Mononuclear cell (primary cell): ENCODE results near the gene NLRP14. TPM values are rescaled to one million over a fixed set of nuclear protein-coding genes. Genes with fewer than 3 reads are reported as not detected.

Experiments
- H3K27me3 ChIP-seq: 2 replicates; pipeline ENCODE4 v1.6.0; 2011; ENCODE audit warnings: low read length, control low read depth; ENCODE audit not compliant: insufficient read depth
- H3K4me1 ChIP-seq: 2 replicates; pipeline ENCODE4 v1.5.1; 2011; ENCODE audit warnings: mild to moderate bottlenecking, low read length, control low read depth; ENCODE audit not compliant: insufficient read depth
- H3K4me3 ChIP-seq: 2 replicates; pipeline ENCODE4 v1.5.1; 2011; ENCODE audit warnings: mild to moderate bottlenecking, low read length, moderate library complexity
- H3K9me3 ChIP-seq: 2 replicates; pipeline ENCODE4 v1.5.1; 2011; ENCODE audit warnings: low read depth, mild to moderate bottlenecking, control low read depth, low read length
- total RNA-seq: library from RNA; depleted of rRNA; stranded (reverse); fragments of >200 nt; gene quantifications from one replicate; pipeline ENCODE4 v1.2.3, GENCODE V29; 2012

Gene NLRP14
- total RNA-seq, 1 donor = under 0.01 TPM

GRCh38 chr11:7028141-7028540 is 7.9 kb downstream of the NLRP14 start:
- Histone ChIP-seq H3K4me1 (no peaks in the 10 kb centered on the region), H3K27me3 (peaks cover 9% of the 10 kb centered on the region), H3K4me3 (no peak overlapping the region), H3K9me3 (no peaks in the 10 kb centered on the region)

DNA sequence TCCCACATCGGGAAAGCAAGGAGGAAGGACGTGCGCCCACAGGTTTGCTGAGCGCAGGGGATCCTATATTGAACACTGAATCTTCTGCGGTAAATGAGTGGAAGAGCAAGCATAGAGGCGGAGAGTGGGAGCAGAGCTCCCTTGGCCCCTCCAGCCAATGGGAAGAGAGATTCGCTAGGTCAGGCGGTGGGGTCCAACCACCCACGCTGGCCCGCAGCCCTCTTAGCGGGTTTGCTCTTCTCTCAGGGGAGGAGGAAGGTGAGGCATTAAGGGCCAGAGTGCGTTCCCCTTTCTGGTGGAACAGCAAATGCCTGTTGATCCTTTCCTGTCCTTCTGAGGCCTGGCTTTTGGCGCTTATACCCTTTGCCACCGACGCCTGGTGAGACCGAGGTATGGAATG is 10.6 kb downstream of the NLRP14 start:
- Histone ChIP-seq H3K9me3 (no peaks in the 10 kb centered on the region), H3K4me3 (no peak overlapping the region), H3K27me3 (no peaks in the 10 kb centered on the region), H3K4me1 (no peaks in the 10 kb centered on the region)

DNA sequence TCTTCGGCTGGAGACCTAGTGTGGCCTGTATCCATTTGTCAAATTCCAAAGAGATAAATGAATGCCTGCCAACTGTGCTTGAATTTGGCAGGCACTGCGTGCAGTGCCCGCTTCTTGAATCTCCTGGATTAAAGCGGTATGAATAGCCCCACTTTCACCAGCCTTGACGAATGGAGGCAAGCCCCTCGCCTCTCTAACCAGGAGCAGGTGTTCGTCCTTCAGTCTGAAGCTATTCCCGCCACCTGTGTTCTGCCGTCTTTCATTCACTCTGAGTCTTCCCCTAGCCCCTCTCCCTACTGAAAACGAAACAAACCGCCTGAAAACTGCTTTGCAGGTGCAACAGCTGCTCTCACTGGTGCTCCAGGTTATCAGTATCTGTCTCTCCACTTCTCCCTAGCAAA is 11.2 kb downstream of the NLRP14 start:
- no peaks in the 10 kb centered on the region for H3K27me3 ChIP-seq
- H3K4me3 ChIP-seq = no peak overlapping the region
- no peaks in the 10 kb centered on the region for H3K4me1 ChIP-seq
- H3K9me3 ChIP-seq = no peaks in the 10 kb centered on the region

DNA sequence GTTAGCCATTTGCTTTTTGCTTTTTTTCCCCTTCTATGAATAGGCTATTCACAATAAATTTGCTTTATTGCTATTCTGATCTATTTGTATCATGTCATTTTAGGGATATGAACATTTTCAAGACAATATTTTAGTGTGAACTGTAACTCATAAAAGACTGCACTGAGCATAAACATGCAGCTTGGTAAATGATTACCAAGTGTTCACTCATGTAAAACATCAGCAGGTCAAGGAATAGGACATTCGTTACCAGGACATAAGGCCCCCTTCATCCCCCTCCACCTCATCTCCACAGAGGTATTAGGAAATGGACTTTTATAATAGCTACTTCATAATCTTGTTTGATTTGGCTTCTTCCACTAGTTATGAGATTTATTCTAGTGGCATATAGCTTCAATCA is 12.4 kb downstream of the NLRP14 start:
- no peaks in the 10 kb centered on the region for H3K9me3 ChIP-seq
- no peaks in the 10 kb centered on the region for H3K4me1 ChIP-seq
- H3K27me3 ChIP-seq = no peaks in the 10 kb centered on the region
- H3K4me3 ChIP-seq = no peak overlapping the region

DNA sequence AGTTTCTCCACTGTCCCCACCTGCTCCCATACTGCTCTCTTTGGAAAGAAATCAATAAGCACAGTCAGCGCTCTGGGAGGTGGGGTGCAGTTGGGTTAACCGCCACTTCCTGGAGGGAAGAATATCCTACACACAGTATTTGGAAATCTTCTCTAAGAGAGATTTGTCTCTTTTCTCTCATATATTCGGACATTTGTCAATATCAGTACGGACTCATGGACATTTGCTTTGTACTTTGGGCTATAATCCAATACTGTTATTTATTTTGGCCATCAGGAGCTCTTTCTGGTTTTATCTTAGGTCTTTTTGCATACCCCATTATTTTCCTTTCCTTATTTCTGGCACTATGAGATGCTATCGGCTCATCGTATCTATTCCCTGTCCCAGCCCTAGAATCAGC is 13.7 kb downstream of the NLRP14 start:
- Histone ChIP-seq H3K4me1 (no peaks in the 10 kb centered on the region), H3K4me3 (no peak overlapping the region), H3K9me3 (no peaks in the 10 kb centered on the region), H3K27me3 (no peaks in the 10 kb centered on the region)

DNA sequence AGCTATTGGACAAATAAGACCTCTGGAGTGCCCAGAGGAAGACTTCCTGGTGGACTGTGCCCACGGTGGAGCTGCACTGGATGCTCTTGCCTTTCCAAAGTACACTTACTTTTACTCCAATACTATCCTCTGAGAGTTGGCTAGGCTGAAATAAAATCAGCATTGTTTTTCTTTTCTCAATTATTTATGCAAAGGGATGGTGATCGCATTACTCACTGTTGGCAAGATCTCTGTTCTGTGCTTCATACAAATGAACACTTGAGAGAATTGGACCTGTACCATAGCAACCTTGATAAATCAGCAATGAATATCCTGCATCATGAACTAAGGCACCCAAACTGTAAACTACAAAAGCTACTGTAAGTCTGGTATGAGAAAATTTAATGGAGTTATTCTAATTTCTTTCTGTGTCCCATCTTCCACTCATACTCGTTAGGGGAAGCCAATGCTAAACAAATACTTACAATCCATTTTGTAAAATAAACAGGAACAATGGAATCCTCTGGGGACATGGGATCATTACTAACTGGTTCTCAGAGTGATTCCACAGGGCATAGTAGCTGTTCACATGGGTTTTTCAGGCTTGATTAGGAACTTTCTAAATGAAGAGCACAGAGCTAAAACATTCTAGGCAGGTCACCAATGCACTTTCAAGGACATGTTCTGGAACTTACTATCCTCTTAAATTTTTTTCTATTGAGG is 26.3 kb downstream of the NLRP14 start:
- no peaks in the 10 kb centered on the region for H3K9me3 ChIP-seq
- no peak overlapping the region for H3K4me3 ChIP-seq
- H3K27me3 ChIP-seq = no peaks in the 10 kb centered on the region
- H3K4me1 ChIP-seq = no peaks in the 10 kb centered on the region

DNA sequence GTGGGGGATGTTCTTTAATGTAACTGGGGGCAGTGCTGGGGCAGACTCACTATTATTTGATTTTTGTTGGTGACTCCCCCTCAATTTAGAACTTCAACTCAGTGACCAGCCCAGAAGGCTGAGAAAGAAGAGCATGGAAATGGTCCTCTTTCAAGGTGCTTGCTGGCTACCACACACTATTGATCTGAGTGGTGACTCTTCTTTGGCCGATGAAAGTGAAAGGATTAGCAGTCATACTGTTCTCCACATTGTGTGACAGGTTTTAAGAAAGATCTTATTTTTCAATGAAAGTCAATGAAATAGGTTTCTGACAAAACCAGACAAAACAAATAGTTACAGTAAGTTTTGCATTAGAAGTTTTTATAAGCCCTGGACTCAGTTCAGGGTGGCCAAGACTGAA is 29.9 kb downstream of the NLRP14 start:
- no peak overlapping the region for H3K4me3 ChIP-seq
- H3K4me1 ChIP-seq = no peaks in the 10 kb centered on the region
- H3K27me3 ChIP-seq = no peaks in the 10 kb centered on the region
- no peaks in the 10 kb centered on the region for H3K9me3 ChIP-seq

GRCh38 chr11:7056828-7057513 is 36.7 kb downstream of the NLRP14 start:
- Histone ChIP-seq H3K9me3 (no peaks in the 10 kb centered on the region), H3K4me3 (no peak overlapping the region), H3K4me1 (no peaks in the 10 kb centered on the region), H3K27me3 (no peaks in the 10 kb centered on the region)

DNA sequence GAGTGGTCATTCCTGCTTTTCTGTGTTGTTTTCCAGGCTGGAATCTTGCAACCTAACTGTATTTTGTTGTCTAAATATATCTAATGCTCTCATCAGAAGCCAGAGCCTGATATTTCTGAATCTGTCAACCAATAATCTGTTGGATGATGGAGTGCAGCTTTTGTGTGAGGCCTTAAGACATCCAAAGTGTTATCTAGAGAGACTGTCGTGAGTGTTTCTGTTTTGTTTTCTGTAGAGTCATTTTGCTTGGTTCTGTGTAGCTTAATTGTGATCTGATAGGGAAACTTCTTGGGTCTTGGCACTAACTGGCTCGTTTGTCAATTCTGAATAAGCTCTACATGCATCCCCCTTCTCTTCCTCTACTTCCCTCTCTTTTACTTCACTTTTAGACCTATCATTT is 37.4 kb downstream of the NLRP14 start:
- H3K4me3 ChIP-seq = no peak overlapping the region

DNA sequence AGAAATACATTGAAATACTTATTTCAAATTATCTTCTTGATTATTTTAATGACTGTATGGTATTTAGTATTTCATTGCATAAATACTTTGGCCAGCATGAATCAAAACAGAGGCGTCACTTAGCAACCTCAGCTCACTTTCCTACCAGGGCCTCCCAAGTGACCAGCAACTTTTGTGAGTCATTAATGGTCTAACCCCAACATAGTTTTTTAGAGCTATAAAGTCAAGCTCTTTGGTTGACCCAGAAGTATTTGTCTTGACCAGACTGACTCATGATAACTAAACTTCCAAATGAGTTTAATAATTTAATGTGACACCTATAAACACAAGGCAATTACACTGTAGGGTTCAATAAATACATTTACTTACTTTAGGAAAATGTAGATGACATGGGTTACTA is 40.6 kb downstream of the NLRP14 start:
- Histone ChIP-seq H3K4me1 (no peaks in the 10 kb centered on the region), H3K27me3 (no peaks in the 10 kb centered on the region), H3K4me3 (no peak overlapping the region), H3K9me3 (no peaks in the 10 kb centered on the region)

More for the DNA sequence above, 37.4 kb downstream of the NLRP14 start:
- no peaks in the 10 kb centered on the region for H3K4me1 ChIP-seq
- H3K9me3 ChIP-seq = no peaks in the 10 kb centered on the region
- H3K27me3 ChIP-seq = no peaks in the 10 kb centered on the region

DNA sequence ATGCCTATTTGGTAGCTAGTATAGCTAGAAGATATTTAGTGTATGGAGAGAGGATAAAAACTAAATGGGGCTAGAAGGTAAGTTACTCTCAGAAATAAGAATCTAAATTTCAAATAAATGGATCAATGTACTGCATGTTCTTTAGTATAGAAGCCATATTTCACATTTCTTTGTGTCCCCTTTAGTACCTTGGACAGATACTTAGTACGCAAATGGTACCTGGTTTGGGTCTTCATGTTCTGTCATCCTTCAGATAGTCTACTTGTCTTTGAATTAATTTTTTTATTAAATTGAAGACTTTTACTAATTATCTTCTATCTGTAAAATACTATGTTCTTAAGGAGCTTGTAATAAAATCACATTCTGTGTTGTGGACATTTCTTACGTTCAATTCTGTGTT is 42.3 kb downstream of the NLRP14 start:
- Histone ChIP-seq H3K4me3 (no peak overlapping the region), H3K4me1 (no peaks in the 10 kb centered on the region), H3K27me3 (no peaks in the 10 kb centered on the region), H3K9me3 (no peaks in the 10 kb centered on the region)

GRCh38 chr11:7072401-7073028 is 52.2 kb downstream of the NLRP14 start:
- no peaks in the 10 kb centered on the region for H3K9me3 ChIP-seq
- H3K27me3 ChIP-seq = no peaks in the 10 kb centered on the region
- no peak overlapping the region for H3K4me3 ChIP-seq
- H3K4me1 ChIP-seq = no peaks in the 10 kb centered on the region

DNA sequence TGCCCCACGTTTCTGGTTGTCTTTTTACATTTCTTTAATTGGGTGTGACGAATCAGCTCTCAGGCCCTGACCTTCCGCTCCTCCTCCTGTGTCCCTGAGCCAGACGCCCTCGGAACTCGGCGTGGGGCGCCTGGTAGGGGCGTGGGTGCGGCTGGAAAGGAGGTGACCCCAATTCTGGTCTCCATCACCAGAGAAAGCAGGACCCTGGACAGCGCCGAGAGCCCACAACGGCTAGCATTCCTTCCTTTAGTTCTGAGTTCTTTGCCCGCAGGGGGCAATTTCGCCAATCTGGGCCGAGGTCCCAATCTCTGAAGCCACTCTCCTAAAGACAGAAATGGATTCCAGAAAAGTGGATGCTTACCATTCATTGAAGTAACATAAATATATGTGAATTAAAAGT is 56.8 kb downstream of the NLRP14 start:
- H3K4me3 ChIP-seq = no peak overlapping the region
- no peaks in the 10 kb centered on the region for H3K9me3 ChIP-seq
- no peaks in the 10 kb centered on the region for H3K27me3 ChIP-seq
- no peaks in the 10 kb centered on the region for H3K4me1 ChIP-seq

- H3K4me1 ChIP-seq = no peaks in the 10 kb centered on the region
- H3K4me3 ChIP-seq = no peak overlapping the region
- H3K27me3 ChIP-seq = no peaks in the 10 kb centered on the region
- H3K9me3 ChIP-seq = no peaks in the 10 kb centered on the region
Measured at GRCh38 chr11:7079545-7080135, 59.4 kb downstream of the NLRP14 start.

- Histone ChIP-seq H3K4me1 (no peaks in the 10 kb centered on the region), H3K4me3 (no peak overlapping the region), H3K27me3 (no peaks in the 10 kb centered on the region)
Measured at GRCh38 chr11:7080900-7081299, 60.6 kb downstream of the NLRP14 start.

More at GRCh38 chr11:7080900-7081299, 60.6 kb downstream of the NLRP14 start:
- H3K9me3 ChIP-seq = no peaks in the 10 kb centered on the region
